SH-SY5Y (cell line): Measurements from ENCODE around the gene GRN.

Experiments used
- GATA2 ChIP-seq: IDR thresholded peaks from 2 replicates; pipeline ENCODE4 v1.6.1; 2011; ENCODE audit warnings: mild to moderate bottlenecking, low read depth, low read length
- GATA3 ChIP-seq: IDR thresholded peaks from 2 replicates; pipeline ENCODE4 v1.6.1; 2011; ENCODE audit warnings: low read depth, mild to moderate bottlenecking, low read length, moderate library complexity

DNA sequence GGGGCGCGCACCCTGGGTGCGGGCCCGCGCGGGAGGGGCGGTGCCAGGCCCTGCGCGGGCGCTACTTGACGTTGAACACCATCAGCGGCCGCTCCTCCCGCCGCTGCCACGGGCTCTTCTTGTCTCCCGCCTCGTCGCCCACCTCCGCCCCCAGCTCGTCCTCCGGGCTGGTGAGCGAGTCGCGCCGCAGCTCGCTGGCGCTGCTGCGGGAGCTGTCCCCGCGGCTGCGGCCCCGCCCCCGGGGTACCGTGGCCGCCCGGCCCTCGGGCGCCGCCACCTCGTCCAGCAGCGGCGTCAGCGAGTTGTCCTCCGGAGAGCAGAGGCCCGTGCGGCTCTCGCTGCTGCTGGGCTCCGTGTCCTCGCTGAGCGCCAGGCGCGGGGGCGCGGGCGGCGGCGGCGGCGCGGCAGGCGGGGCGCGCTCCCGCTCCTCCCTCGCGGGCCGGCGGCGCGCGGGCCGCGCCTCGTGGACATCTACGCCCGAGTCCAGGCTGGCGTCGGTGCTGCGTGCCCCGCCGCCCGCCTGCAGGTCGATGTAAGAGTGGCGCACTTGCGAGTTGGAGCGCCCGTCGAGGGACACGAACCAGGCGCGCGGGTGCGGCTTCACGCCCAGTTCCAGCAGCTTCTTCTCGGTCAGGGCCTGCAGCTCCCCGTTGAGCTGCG is 8.7 kb downstream of the GRN start:
- TF ChIP-seq GATA2 (no peak), GATA3 (no peak)
